ENCODE measurements around the gene UTF1.

The UTF1 gene

GRCh38 chr10:133267293-133267692 lies 37.3 kb downstream of the UTF1 start:
- no peak for DNase-seq

DNA sequence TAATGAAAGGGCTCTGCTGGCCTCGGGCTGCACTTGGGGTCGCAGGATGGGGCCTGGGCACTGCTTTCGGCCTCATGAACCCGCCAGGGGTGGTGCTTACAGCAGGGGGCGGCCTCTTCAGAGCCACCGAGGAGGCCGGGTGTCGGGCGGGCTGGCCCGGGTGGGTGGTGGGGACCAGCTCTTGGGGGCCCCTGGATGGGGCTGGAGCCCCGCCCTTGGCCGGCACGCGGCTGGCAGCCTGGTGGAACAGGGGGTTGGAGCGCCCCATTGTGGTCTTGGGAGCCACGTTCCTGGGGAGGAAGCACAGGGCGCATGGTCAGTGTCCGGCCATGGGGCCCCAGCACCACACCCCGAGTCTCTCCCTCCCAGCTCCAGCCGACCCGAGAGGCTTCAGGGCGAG lies 37.8 kb downstream of the UTF1 start:
- DNase-seq = no peak

DNA sequence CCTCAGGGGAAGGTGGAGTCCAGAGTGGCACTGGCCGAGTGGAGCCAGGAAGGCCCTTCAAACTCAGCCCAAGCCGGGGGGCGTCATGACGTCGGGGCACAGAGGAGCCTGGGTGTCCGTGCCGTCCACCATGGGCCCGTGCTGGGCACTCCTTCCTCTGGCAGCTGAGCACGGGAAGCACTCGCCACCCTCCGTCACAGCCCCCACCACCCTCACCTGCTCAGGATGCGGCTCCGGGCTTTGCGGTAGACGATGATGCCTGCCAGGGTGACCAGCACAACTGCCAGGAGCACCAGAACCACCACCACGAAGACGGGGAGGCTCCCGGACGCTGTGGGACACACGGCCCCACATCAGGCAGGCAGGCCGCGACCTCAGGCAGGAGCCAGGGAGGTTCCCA lies 38.5 kb downstream of the UTF1 start:
- DNase-seq = no peak

GRCh38 chr10:133269367-133269766 lies 39.4 kb downstream of the UTF1 start:
- no peak for DNase-seq

DNA sequence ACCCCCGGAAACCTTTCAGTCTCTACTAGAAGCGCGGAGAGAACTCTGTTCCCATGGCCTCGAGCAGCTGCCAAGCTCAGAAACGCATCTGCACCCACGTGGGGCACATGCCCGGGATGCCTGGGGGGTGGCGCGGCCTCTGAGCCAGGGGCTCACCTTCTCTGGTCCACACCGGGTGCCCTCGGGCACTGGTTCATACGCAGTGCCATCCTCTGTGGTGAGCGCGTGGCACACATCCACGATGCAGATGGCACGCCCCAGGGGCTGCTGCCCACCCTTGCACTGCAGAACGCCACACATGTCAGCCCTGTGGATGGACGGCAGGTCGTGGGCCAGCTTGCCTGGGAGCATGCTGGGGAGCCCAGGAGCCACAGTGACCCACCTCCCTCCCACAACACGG lies 40.2 kb downstream of the UTF1 start:
- no peak for DNase-seq

DNA sequence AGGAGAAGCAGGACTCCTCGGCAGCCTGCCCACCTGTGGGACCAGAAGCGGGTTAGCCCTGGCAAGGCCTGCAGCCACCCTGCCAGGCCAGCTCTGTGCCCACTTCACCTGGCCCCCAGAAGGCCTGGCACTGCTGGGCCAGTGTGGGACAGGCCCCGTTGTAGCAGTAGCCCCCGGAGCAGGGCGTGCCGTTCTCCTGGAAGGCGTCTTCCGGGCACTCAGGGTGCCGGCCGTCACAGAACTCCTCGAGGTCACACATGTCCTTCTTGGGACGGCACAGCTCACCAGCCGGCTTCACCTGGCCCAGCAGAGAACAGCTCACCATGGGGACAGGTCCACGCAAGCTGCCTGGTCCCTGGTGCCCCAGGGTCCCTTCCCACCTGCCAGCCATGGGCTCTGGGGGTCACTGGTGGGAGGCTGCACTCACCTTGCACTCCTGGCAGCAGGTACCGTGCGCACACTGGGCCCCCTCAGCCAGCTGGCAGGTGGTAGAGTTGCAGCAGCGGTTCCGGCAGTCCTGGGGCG lies 40.8 kb downstream of the UTF1 start:
- no peak for DNase-seq

- DNase-seq = no peak
These were observed 41.7 kb downstream of the UTF1 start for GRCh38 chr10:133271521-133272300.

- no peak for DNase-seq
These were observed 42.4 kb downstream of the UTF1 start for GRCh38 chr10:133272301-133272963.

- DNase-seq = no peak
These were observed 43.0 kb downstream of the UTF1 start for GRCh38 chr10:133272964-133273420.

DNA sequence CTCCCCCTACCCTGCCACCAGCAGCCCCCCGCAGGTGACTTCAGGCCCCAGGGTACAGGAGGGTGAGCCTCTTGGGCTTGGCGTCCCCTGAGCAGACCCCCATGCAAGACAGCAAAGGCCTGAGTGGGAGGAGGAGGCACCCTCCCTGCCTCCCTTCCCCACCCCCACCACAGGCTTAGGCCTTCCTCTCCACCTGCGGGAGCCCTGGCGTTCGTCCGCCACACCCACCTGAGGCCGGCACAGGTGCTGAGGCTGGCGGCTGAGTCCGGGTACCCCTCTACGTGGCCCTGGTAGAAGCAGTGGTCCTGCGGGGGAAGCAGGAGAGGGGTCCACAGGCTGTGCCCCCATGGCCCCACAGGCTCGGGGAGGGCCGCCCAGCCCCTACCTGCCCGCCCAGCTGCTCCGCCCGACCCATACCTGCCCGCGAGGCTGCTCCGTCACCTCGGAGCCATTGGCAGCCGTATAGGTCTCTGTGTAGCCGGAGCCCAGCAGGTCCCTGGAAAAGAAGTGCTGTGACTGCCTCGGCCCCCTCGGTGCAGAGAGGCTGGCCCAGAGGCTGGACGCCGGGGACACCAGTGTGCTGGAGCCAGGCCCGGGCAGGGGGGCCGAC lies 43.6 kb downstream of the UTF1 start:
- DNase-seq = no peak

DNA sequence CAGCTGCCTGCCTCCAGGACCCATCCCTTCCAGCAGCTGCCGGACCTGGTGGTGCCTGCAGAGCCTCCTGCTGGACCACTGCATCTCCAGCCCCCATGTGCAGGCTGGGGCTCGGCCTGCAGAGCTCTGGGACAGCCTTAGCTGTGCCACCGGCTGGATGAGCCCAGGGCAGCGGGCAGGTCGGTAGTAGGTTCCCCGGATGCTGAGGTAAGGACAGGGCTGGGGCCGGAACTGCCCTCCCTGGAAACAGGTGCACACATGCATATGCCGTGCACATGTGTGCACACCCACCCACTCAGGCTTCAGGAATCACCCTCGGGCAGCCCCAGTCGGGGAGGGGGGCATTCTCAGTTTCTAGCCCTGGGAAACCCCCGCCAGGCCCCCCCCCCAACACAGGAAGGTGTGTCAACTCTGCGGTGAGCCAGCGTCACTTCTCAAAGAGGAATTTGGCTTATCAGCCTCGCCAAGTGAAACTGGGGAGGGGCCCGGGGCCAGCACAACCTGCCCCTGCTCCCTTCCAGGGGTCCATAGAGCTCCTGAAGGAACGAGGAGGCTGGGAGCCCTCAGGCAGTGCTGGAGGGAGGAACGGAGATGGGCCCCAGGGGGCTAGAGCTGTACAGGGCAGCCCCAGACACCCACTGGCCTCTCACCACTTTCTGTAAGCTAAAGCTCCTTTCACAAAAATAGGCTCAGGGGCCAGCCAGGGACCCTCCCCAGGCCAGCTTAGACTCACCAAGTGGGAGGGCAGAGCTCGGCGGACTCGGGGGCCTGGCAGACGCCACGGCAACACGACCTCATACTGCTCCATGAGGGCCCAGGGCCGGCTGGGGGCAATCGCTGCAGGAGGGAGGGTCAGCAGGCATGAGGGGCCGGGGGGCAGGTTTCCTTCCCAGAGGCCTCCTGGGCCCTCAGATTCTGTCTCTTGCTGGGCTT lies 45.0 kb downstream of the UTF1 start:
- no peak for DNase-seq

GRCh38 chr10:133275684-133276092 lies 45.7 kb downstream of the UTF1 start:
- DNase-seq = no peak

DNA sequence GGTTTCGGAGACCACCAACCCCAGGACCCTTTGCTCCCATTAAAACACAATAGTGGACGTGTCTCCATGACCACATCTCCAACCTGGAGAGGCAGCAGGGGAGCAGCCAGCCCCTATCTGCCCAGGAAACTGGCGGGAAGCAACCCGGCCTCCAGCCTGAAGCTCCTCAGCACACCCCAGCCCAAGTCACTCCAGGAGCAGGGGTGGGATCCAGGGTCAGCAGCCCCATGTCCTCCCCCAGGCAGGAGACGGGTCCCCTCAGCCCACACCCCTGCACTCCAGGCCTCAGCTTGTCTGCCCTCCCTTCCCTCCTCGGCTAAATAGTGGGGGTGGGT lies 46.0 kb downstream of the UTF1 start:
- DNase-seq = no peak

DNA sequence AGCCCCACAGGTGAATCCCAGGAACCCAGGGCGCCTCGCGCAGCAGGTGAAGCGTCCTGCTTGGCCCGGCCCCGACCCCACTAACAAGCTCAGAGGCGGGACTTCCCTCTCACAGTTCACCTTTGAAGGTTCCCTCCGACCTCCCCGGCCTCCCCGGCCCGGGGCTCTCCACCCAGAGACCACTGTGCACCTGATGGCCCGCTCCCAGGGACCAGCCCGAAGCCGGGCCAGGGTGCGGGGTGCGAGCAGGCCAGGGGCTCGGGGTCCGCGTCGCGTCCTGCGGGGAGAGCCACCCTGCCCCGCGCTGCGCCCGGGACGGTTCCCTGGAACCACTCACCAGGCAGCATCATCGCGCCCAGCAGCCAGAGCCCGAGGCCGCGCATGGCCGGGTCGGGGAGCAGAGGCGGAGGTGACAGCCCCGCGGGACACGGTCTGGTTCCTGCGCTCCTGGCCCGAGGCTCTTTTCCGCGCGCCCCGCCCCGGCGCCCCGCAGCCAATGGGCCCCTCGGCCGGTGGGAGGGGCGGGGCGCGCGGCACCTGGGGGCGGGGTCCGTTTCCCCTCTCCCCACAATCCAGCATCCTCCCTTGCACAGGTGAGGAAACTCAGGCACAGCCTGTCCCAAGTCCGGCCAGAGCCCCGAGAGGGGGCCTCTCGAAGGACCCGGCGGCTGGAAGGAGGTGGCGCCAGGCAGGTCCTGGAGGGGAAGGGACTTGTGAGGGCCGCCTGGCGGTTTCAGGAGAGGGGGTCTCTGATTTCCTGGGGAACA lies 46.6 kb downstream of the UTF1 start, which contains the start of gene ADAM8:
ADAM8 (minus strand) TSS at position 434 of the 767 bp plus-strand sequence; CDS start at position 383, 51 bp downstream.
- DNase-seq = no peak

- no peak for DNase-seq
These were observed 47.4 kb downstream of the UTF1 start for GRCh38 chr10:133277277-133277992.

DNA sequence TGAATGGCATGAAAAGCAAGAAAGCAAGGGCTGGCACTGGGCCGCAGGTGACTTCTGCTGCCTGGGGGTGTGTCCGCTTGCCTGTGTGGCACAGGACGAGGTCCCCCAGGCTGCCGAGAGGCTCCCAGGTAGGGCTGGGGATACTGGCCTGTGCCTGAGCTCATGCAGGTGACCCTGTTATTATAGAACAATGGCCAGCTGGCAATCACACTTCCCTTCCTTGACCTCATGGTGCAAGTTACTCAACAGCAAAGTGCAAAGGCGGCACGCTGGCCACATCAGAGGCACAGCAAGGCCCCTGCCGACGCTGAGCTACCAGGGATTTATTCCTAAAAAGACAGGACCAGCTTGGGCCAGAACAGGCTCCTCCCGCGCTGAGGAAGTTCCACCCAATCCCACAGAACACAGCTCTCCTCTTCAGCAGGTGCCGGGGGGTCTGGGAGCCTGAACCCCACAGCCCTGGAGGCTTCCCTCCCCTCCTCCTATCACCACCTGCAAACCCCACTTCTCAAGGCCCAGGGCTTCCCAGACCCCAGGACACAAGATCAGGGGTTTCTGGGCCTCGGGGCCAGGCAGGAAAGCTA lies 48.1 kb downstream of the UTF1 start:
- DNase-seq = no peak

DNA sequence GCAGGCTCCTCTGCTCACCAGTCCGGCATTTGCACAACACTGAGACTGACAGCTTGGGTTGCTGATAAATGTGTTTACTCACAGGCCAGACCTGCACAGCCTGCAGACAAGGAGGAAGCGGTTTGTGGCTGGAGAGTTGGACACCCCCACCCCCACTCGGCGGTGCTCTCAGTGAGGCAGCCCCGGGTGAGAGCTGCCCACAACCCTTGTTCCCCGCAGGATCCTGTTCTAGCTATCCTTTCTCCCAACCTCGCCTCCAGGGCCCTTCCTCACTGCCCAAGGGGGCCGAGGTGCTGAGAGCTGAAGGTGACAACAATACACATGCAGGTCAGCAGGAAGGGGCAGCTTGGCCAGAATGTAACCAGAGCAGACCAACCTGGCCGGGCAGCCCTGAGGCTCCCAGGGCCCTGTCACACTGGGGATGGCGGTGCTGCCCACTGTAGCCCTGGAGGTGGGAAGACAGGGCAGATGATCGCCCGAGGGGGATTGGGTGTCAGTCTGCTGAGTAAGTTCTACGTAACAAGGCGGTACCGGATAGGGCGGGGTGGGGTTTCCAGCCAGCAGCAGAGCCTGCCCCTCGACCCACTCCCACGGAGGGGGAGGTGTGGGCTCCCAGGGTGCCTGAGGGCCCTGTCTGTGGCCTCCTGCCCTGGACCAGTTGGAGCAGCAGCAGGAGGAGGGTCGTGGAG lies 48.7 kb downstream of the UTF1 start:
- DNase-seq = no peak

DNA sequence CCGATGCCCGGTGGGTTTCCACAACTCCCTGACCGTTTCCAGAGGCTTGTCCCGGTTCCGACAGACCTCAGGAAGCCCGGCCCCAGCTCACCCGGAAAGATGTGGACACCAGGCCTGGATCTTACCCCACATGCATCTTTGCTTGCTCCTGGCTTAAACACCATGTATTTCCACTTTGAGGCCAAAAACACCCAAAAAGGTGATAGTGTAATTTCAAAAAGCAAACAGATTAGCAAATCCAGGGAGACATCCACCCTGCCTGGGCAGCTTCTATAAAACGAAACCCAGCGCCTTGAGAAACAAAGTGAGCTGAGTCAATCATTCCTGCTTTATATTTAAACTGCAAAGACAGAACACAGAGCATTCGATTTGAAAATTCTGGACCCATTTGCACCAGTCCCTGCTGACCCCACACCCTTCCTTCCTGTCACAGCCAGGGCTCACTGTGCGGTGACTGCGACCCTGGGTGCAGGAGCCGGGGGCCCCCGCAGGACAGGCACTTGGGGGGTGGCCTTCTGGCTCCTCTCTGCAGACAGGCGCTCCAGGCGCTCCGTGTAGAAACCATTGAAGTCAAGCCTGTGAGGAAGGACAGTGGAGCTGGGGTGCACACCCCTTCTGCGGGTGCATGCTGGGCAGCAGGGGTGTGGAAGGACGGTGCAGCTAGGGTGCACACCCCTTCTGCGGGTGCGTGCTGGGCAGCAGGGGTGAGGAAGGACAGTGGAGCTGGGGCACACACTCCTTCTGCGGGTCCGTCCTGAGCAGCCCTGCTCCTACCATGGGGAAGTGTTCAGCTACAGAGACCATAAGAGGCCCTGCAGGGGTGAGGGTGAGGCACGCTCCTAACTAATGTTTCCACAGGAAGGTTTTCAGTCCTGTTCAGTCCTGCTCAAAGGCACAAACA lies 49.6 kb downstream of the UTF1 start:
- no peak for DNase-seq
